Activated naive CD4-positive, alpha-beta T cell treated with anti-CD3 and anti-CD28 coated beads, Interleukin-2, amount 50 U/mL, for 72 hours (primary cell): ENCODE results near the gene NBEA. TPM values are rescaled to one million over a fixed set of nuclear protein-coding genes. Genes with fewer than 3 reads are reported as not detected.
"Not testable (repeated sequence)": the region's sequence is repeated elsewhere in the genome, so short reads cannot be mapped to it uniquely, and the experiment has no call there.

Source experiments
- ATAC-seq, 2 donors: fragments of 150-1000 bp; cut with Tn5 transposase; 2 replicates each; pipeline ENCODE4 v1.10.0; 2021; ENCODE audit warnings: mild to moderate bottlenecking in 2 of 2, moderate library complexity in 2 of 2
- DNase-seq, 2 donors: peaks; one replicate each; pipeline ENCODE4 v3.0.0; 2021 to 2022; ENCODE audit warnings: low spot score in 2 of 2
- H3K27ac Mint-ChIP-seq, 2 donors: one replicate each; pipeline ENCODE4 v1.8.0; 2022; ENCODE audit warnings: mild to moderate bottlenecking in 2 of 2, mixed read lengths in 2 of 2
- H3K36me3 Mint-ChIP-seq, 2 donors: one replicate each; pipeline ENCODE4 v1.8.0; 2022; ENCODE audit warnings: mixed read lengths in 2 of 2
- H3K9me3 Mint-ChIP-seq, 2 donors: one replicate each; pipeline ENCODE4 v1.8.0; 2022; ENCODE audit warnings: mixed read lengths in 2 of 2
- total RNA-seq, 2 donors: library from RNA; stranded (reverse); gene quantifications; one replicate each; pipeline ENCODE4 v1.2.3, GENCODE V29; 2022

Gene NBEA
- total RNA-seq, 2 donors from 2014 or later = 0.37 to 0.84 TPM

GRCh38 chr13:35349673-35350278 lies 407.7 kb downstream of the NBEA start:
- H3K27ac Mint-ChIP-seq = no peak overlapping the region
- DNase-seq (no peak), ATAC-seq (peak in 1 of 2 donors; percentile 41)
- H3K9me3 Mint-ChIP-seq = no peaks in the 10 kb centered on the region
- H3K36me3 Mint-ChIP-seq = no peaks in the 10 kb centered on the region

- DNase-seq = no peak
- ATAC-seq = no peak
- H3K36me3 Mint-ChIP-seq = peaks cover 0 to 6% of the 10 kb centered on the region in 2 donors
- no peaks in the 10 kb centered on the region for H3K9me3 Mint-ChIP-seq
- no peak overlapping the region for H3K27ac Mint-ChIP-seq
Measured at GRCh38 chr13:35354285-35354684, 412.2 kb downstream of the NBEA start.

GRCh38 chr13:35354882-35355281 lies 412.8 kb downstream of the NBEA start:
- ATAC-seq = no peak
- DNase-seq = no peak
- peaks cover 0 to 6% of the 10 kb centered on the region in 2 donors for H3K36me3 Mint-ChIP-seq
- H3K9me3 Mint-ChIP-seq = no peaks in the 10 kb centered on the region
- H3K27ac Mint-ChIP-seq = no peak overlapping the region

- no peak for DNase-seq
- Mint-ChIP-seq H3K9me3 (no peaks in the 10 kb centered on the region), H3K36me3 (peaks cover 0 to 6% of the 10 kb centered on the region in 2 donors), H3K27ac (no peak overlapping the region)
- ATAC-seq = no peak
Measured at GRCh38 chr13:35356572-35356971, 414.5 kb downstream of the NBEA start.

- H3K27ac Mint-ChIP-seq = no peak overlapping the region
- DNase-seq (no peak), ATAC-seq (no peak)
- H3K9me3 Mint-ChIP-seq = peaks cover 17 to 19% of the 10 kb centered on the region in 2 donors
- peaks cover 0 to 8% of the 10 kb centered on the region in 2 donors for H3K36me3 Mint-ChIP-seq
Measured at GRCh38 chr13:35365883-35366282, 423.8 kb downstream of the NBEA start.

- peaks cover 33 to 36% of the 10 kb centered on the region in 2 donors for H3K9me3 Mint-ChIP-seq
- peaks cover 16 to 24% of the 10 kb centered on the region in 2 donors for H3K36me3 Mint-ChIP-seq
- no peak for DNase-seq
- ATAC-seq = no peak
- H3K27ac Mint-ChIP-seq = no peak overlapping the region
Measured at GRCh38 chr13:35367586-35367985, 425.5 kb downstream of the NBEA start.

- Mint-ChIP-seq H3K9me3 (peaks cover 0 to 3% of the 10 kb centered on the region in 2 donors), H3K27ac (no peak overlapping the region), H3K36me3 (no peaks in the 10 kb centered on the region)
- no peak for DNase-seq
- ATAC-seq = no peak
Measured at GRCh38 chr13:35378939-35379338, 436.9 kb downstream of the NBEA start.

GRCh38 chr13:35379663-35380062 lies 437.6 kb downstream of the NBEA start:
- no peak overlapping the region for H3K27ac Mint-ChIP-seq
- ATAC-seq = no peak
- no peaks in the 10 kb centered on the region for H3K9me3 Mint-ChIP-seq
- no peak for DNase-seq
- H3K36me3 Mint-ChIP-seq = no peaks in the 10 kb centered on the region

GRCh38 chr13:35387682-35388250 lies 445.7 kb downstream of the NBEA start:
- Mint-ChIP-seq H3K27ac (no peak overlapping the region), H3K9me3 (no peaks in the 10 kb centered on the region), H3K36me3 (no peaks in the 10 kb centered on the region)
- ATAC-seq (no peak), DNase-seq (no peak)

- H3K36me3 Mint-ChIP-seq = no peaks in the 10 kb centered on the region
- no peak for DNase-seq
- no peak overlapping the region for H3K27ac Mint-ChIP-seq
- ATAC-seq = no peak
- no peaks in the 10 kb centered on the region for H3K9me3 Mint-ChIP-seq
Measured at GRCh38 chr13:35388441-35389355, 446.6 kb downstream of the NBEA start.

- H3K36me3 Mint-ChIP-seq = no peaks in the 10 kb centered on the region
- no peak overlapping the region for H3K27ac Mint-ChIP-seq
- DNase-seq (no peak), ATAC-seq (no peak)
- no peaks in the 10 kb centered on the region for H3K9me3 Mint-ChIP-seq
Measured at GRCh38 chr13:35389535-35389934, 447.5 kb downstream of the NBEA start.

- DNase-seq (no peak), ATAC-seq (no peak)
- Mint-ChIP-seq H3K27ac (no peak overlapping the region), H3K36me3 (no peaks in the 10 kb centered on the region), H3K9me3 (peaks cover 4% of the 10 kb centered on the region in 2 donors)
Measured at GRCh38 chr13:35392768-35393167, 450.7 kb downstream of the NBEA start.

- Mint-ChIP-seq H3K9me3 (peaks cover 4 to 5% of the 10 kb centered on the region in 2 donors), H3K36me3 (no peaks in the 10 kb centered on the region), H3K27ac (no peak overlapping the region)
- ATAC-seq (no peak), DNase-seq (no peak)
Measured at GRCh38 chr13:35393886-35394285, 451.8 kb downstream of the NBEA start.

- ATAC-seq = not testable (repeated sequence)
Measured at GRCh38 chr13:35408285-35408684, 466.2 kb downstream of the NBEA start.

GRCh38 chr13:35411059-35411744 lies 469.1 kb downstream of the NBEA start:
- ATAC-seq = no peak

More at GRCh38 chr13:35408285-35408684, 466.2 kb downstream of the NBEA start:
- H3K27ac Mint-ChIP-seq, H3K36me3 Mint-ChIP-seq, DNase-seq, H3K9me3 Mint-ChIP-seq: not testable (repeated sequence)

GRCh38 chr13:35448465-35448864 lies 506.4 kb downstream of the NBEA start:
- H3K36me3 Mint-ChIP-seq = no peaks in the 10 kb centered on the region

More at GRCh38 chr13:35411059-35411744, 469.1 kb downstream of the NBEA start:
- no peak for DNase-seq
- Mint-ChIP-seq H3K36me3 (no peaks in the 10 kb centered on the region), H3K9me3 (peaks cover 0 to 3% of the 10 kb centered on the region in 2 donors), H3K27ac (no peak overlapping the region)

GRCh38 chr13:35449821-35450220 lies 507.8 kb downstream of the NBEA start:
- H3K36me3 Mint-ChIP-seq = no peaks in the 10 kb centered on the region
- ATAC-seq = no peak

More at GRCh38 chr13:35448465-35448864, 506.4 kb downstream of the NBEA start:
- no peak for DNase-seq
- ATAC-seq = no peak
- Mint-ChIP-seq H3K9me3 (no peaks in the 10 kb centered on the region), H3K27ac (no peak overlapping the region)

More at GRCh38 chr13:35449821-35450220, 507.8 kb downstream of the NBEA start:
- no peak for DNase-seq
- Mint-ChIP-seq H3K27ac (no peak overlapping the region), H3K9me3 (no peaks in the 10 kb centered on the region)
